GM18498 (cell line): ENCODE data around the gene ADORA1.

Experiments used
- ATAC-seq: cut with Tn5 transposase; IDR thresholded peaks from one replicate; pipeline ENCODE4 v1.9.1; 2021; ENCODE audit warnings: mild to moderate bottlenecking, moderate library complexity; ENCODE audit not compliant: unreplicated experiment

The ADORA1 gene

GRCh38 chr1:203204756-203205155 is 77.2 kb downstream of the ADORA1 start:
- no peak for ATAC-seq

- no peak for ATAC-seq
Measured at GRCh38 chr1:203206129-203206687, 78.7 kb downstream of the ADORA1 start.

- ATAC-seq, result no peak
Measured at GRCh38 chr1:203207751-203208150, 80.2 kb downstream of the ADORA1 start.

- ATAC-seq, result no peak
Measured at GRCh38 chr1:203208181-203208580, 80.7 kb downstream of the ADORA1 start.

- no peak for ATAC-seq
Measured at GRCh38 chr1:203210350-203210749, 82.8 kb downstream of the ADORA1 start.

- no peak for ATAC-seq
Measured at GRCh38 chr1:203210988-203211387, 83.5 kb downstream of the ADORA1 start.

- ATAC-seq, result no peak
Measured at GRCh38 chr1:203211812-203212211, 84.3 kb downstream of the ADORA1 start.

DNA sequence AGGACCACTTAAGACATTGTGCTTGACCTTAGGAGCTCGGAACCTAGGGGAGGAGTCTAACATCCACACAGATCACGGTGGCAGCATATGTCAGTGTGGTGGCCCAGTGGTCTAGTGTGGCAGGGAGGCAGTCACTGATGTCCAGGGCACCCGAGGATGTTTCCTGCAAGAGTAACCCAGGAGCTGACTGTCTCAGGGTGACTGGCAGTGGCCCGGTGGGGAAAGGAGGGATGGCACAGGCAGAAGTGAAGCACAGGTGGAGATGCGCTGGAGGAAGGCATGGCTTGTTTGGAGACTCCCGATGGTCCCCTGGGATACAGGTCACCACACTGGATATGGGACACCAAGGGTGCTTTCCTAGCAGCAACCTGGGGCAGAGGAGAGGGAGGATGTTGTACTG is 85.6 kb downstream of the ADORA1 start:
- ATAC-seq, result no peak

DNA sequence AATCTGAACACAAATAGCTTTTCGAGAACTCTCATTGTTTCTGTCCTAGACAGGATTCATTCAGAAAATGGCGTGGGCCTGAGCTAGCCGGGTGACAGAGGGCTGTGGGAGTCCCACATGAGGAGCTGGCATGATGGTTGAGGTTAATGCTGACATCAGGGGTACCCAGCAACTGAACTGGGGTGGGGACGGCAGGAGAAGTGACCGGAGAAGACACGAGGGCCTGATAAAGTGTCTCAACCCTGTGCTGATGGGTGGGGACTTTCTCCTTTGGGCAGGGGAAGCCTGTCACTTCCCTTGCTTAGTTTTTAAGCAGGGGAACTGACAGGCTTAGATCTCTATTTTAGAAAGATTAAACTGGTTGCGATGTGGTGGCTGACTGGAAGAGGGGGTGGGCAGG is 87.3 kb downstream of the ADORA1 start:
- no peak for ATAC-seq

DNA sequence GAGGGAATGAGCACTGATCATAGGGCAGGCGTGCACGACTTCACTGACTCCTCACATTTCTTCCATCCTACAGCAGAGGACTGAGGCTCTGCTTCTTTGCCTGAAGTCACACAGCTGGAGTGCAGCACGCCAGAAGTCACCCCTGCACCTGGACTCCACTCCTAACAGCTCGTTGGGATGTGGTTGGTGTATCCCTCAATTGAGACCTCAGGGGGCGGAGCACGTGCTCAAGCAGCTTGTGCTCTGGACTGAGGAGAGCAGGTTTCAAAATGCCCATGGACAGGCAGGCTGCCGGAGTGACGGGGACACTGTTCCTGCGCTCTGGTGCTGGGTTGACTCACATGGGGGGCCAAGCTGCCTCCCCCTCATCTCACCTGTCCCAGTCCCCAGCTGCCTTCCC is 88.0 kb downstream of the ADORA1 start:
- ATAC-seq, result no peak

- no peak for ATAC-seq
Measured at GRCh38 chr1:203216274-203217138, 89.0 kb downstream of the ADORA1 start.
